IPS-15b (cell line): Measurements from ENCODE around the gene SNX21.

Experiments used
- H3K27me3 ChIP-seq: one replicate; pipeline ENCODE4 v1.6.1; 2013; ENCODE audit warnings: low read length; ENCODE audit not compliant: control insufficient read depth, insufficient read depth
- H3K36me3 ChIP-seq: one replicate; pipeline ENCODE4 v1.6.1; 2013; ENCODE audit warnings: low read length; ENCODE audit not compliant: control insufficient read depth, insufficient read depth
- H3K4me1 ChIP-seq: one replicate; pipeline ENCODE4 v1.6.1; 2013; ENCODE audit warnings: mild to moderate bottlenecking, low read length; ENCODE audit not compliant: control insufficient read depth, insufficient read depth
- H3K4me3 ChIP-seq: one replicate; pipeline ENCODE4 v1.5.1; 2013; ENCODE audit warnings: low read depth, low read length
- H3K9ac ChIP-seq: one replicate; pipeline ENCODE4 v1.6.1; 2013; ENCODE audit warnings: low read depth, mild to moderate bottlenecking, low read length
- H3K9me3 ChIP-seq: one replicate; pipeline ENCODE4 v1.6.1; 2013; ENCODE audit warnings: mild to moderate bottlenecking, low read length; ENCODE audit not compliant: control insufficient read depth, insufficient read depth

The SNX21 gene

DNA sequence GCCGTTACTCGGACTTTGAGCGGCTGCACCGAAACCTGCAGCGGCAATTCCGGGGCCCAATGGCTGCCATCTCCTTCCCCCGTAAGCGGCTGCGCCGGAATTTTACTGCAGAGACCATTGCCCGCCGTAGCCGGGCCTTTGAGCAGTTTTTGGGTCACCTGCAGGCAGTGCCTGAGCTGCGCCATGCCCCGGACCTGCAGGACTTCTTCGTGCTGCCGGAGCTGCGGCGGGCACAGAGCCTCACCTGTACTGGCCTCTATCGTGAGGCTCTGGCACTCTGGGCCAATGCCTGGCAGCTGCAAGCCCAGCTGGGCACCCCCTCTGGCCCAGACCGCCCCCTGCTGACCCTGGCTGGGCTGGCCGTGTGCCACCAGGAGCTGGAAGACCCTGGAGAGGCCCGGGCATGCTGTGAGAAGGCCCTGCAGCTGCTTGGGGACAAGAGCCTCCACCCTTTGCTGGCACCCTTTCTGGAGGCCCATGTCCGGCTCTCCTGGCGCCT is 7.2 kb downstream of the SNX21 start:
- Histone ChIP-seq H3K36me3 (peaks cover 27% of the 10 kb centered on the region), H3K4me3 (no peak overlapping the region), H3K9me3 (no peaks in the 10 kb centered on the region), H3K9ac (no peak overlapping the region), H3K4me1 (no peaks in the 10 kb centered on the region), H3K27me3 (no peaks in the 10 kb centered on the region)

DNA sequence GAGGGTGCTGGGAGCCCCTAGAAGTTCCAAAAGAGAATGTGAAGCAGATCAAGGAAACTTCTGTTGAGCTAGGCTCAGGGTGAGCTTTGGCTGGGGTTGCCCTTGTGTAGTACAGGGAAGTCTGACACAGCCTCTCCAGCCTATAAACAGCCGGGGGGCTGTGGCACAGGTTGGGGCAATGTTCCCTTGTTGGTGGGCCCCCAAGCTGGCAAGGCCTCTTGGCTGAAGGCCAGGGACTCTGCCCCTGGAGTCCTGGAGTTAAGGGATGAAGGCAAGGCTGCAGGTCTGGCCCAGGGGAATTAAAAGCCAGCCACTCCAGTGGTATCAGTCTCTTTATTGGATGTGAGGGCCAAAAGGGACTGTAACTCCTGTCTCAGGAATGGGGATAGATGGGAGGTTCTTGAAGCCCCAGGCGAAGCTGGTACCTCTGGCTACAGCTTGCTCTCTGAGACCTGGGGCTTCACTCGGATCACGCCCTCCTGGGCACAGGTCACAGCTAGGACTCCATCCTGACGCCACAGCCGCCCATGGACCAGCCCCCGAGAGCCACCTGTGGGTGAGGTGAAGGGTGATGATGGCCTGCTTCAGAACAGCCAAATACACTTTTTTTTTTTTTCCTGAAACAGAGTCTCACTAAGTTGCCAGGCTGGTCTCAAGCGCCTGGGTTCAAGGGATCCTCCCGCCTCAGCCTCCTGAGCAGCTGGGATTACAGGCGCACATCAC is 8.0 kb downstream of the SNX21 start:
- H3K4me3 ChIP-seq: no peak overlapping the region
- no peaks in the 10 kb centered on the region for H3K27me3 ChIP-seq
- peaks cover 27% of the 10 kb centered on the region for H3K36me3 ChIP-seq
- H3K9ac ChIP-seq: no peak overlapping the region
- no peaks in the 10 kb centered on the region for H3K9me3 ChIP-seq
- no peaks in the 10 kb centered on the region for H3K4me1 ChIP-seq

DNA sequence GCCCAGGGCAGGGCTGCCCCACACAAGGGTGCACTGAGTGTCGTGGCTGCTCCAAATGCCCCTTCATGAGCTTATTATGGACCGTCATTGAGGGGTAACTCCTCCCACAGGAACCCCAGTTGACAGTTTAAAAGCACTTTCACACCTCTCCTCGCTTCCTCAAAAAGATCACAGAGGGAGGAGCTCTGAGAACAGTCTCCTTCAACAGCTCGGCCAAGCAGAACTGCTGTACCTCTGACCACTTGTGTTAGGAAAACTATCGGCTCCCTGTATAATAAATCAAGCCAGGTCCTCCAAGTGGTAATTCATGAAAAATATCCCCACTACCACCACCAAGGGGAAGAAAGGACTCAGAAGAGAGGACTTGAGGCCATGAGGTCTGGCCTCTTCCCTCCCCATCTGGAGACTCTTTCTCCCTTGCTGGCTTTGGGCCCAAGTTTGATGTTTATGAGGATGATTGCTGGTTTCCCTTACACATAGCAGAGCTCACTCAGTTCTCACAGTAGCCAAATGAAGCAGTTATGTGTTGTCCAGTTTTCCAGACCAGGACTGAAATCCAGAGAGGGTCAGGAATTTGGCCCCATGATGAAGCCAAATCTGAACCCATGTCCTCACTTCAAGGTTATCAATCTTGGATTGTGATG is 8.7 kb downstream of the SNX21 start:
- H3K9me3 ChIP-seq: no peaks in the 10 kb centered on the region
- H3K36me3 ChIP-seq: peaks cover 29% of the 10 kb centered on the region
- no peak overlapping the region for H3K9ac ChIP-seq
- H3K4me1 ChIP-seq: no peaks in the 10 kb centered on the region
- no peak overlapping the region for H3K4me3 ChIP-seq
- H3K27me3 ChIP-seq: no peaks in the 10 kb centered on the region

DNA sequence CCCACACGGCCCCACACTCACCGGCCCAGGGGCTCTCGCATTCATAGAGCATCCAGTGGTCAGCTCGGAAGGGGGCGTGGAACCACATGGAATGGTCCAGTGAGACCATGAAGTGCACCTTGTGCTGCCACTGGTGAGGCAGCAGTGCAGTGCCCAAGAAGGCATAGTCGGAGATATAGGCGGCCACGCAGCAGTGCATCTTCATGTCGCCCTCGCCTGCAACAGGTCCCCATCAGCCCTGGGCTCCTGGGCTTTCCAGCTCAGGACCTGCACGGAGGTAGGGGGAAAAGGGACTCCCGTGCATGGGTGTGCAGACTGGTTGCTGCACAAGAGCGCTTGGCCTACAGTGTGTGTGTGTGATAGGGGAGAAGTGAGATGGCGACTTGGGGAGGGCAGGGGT is 9.9 kb downstream of the SNX21 start:
- H3K4me1 ChIP-seq: no peaks in the 10 kb centered on the region
- peaks cover 29% of the 10 kb centered on the region for H3K36me3 ChIP-seq
- H3K9me3 ChIP-seq: no peaks in the 10 kb centered on the region
- H3K4me3 ChIP-seq: no peak overlapping the region
- no peak overlapping the region for H3K9ac ChIP-seq
- no peaks in the 10 kb centered on the region for H3K27me3 ChIP-seq

DNA sequence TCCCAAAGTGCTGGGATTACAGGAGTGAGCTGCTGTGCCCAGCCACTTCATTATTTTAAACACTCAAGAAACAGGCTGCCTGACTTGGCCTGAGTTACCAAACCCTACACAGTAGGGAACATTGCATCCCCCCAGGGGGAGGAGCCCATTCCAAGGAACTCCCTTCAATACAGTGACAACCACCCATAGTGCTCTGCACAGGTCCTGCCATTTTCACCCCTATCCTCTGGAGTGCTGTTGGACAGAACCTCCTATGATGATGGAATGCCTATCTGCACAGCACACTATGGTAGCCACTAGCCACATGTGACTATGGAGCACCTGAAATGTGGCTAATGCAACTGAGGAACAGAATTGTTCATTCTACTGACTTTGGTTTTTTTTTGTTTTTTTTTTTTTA is 11.9 kb downstream of the SNX21 start:
- Histone ChIP-seq H3K4me3 (no peak overlapping the region), H3K9me3 (no peaks in the 10 kb centered on the region), H3K9ac (no peak overlapping the region), H3K27me3 (no peaks in the 10 kb centered on the region), H3K4me1 (no peaks in the 10 kb centered on the region), H3K36me3 (peaks cover 29% of the 10 kb centered on the region)

DNA sequence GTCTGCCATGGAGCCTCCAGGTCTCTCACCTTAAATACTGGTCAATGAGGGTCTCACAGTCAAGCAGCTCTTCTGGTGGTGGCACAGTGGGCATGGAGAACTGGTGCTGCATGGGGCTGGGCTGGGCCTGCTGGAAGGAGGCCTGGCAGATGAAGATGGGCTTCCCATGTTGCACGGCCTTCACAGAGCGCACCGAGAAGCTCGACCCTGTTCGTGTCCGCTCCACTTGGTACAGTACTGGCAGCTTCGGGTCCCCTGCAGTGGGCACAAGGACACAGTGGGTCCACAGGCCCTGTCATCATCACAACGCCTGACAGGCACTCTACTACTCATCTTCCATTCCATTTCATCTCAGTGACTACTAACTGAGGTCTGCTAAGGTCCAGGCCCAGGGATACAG is 14.8 kb downstream of the SNX21 start:
- H3K4me3 ChIP-seq: no peak overlapping the region
- no peaks in the 10 kb centered on the region for H3K27me3 ChIP-seq
- H3K9ac ChIP-seq: no peak overlapping the region
- no peaks in the 10 kb centered on the region for H3K9me3 ChIP-seq
- H3K4me1 ChIP-seq: peaks cover 7% of the 10 kb centered on the region
- peaks cover 17% of the 10 kb centered on the region for H3K36me3 ChIP-seq

DNA sequence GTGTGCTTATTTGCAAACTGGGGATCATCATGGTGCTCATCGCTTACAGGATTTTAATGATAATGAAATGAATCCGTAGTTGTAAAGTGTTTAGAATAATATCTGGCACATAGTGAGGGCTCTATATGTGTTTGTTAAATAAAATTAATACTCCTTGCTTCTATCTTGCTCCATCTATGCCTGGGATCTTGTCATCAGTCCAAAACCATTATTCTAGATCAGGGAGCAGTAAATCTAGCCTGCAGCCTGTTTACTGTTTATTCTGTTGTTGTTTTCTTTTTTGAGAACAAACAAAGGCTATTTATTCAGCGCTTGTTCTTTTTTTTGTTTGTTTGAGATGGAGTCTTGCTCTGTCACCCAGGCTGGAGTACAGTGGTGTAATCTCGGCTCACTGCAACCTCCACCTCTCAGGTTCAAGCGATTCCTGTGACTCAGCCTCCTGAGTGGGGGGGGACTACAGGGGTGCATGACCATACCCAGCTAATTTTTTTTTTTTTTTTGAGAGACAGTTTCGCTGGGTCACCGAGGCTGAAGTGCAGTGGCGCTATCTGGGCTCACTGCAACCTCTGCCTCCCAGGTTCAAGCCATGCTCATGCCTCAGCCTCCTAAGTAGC is 15.5 kb downstream of the SNX21 start:
- Histone ChIP-seq H3K4me1 (peaks cover 10% of the 10 kb centered on the region), H3K4me3 (no peak overlapping the region), H3K9me3 (no peaks in the 10 kb centered on the region), H3K9ac (no peak overlapping the region), H3K27me3 (no peaks in the 10 kb centered on the region), H3K36me3 (peaks cover 14% of the 10 kb centered on the region)

DNA sequence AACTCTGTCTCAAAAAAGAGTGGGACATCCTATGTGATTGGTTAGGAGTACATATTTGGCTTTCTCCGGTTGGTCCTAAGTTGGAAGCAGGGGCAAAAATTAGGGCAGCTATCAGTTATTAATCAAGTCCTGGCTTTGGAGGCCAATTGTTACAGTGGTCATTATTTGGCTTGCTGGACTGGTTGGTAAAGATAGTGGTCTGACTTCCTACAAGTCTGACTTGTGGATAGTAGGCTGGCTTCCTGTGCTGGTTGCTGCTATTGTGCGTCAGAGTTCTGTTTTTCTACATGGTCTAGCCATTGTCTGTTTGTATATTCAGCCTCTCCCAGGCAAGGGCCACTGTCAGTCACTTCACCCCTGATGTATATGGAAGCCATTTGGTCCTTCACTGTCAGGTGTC is 16.6 kb downstream of the SNX21 start:
- Histone ChIP-seq H3K4me3 (no peak overlapping the region), H3K36me3 (peaks cover 8% of the 10 kb centered on the region)

DNA sequence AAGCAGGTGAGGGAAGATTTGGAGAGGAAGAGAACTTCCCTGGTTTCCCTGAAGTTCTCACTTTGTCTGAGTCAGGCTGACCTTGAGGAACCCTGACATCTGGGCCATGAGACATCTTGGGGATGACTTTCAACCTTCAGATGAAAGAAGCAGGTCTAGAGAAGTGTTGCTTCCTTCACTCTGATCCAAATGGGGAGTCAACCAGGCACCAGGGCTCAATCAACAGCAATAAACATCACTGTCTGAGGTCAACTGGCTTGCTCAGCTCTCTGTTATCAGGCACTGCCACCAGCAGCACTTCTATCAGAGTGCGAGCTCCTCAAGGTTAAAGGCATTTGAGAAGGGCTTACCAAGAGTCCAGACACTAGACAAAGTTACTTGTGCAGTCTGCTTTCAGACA is 17.3 kb downstream of the SNX21 start:
- Histone ChIP-seq H3K36me3 (peaks cover 4% of the 10 kb centered on the region), H3K4me3 (no peak overlapping the region), H3K4me1 (peaks cover 16% of the 10 kb centered on the region), H3K27me3 (no peaks in the 10 kb centered on the region), H3K9ac (no peak overlapping the region), H3K9me3 (no peaks in the 10 kb centered on the region)

More for the DNA sequence above, 16.6 kb downstream of the SNX21 start:
- peaks cover 13% of the 10 kb centered on the region for H3K4me1 ChIP-seq
- no peaks in the 10 kb centered on the region for H3K27me3 ChIP-seq
- no peaks in the 10 kb centered on the region for H3K9me3 ChIP-seq
- H3K9ac ChIP-seq: no peak overlapping the region

DNA sequence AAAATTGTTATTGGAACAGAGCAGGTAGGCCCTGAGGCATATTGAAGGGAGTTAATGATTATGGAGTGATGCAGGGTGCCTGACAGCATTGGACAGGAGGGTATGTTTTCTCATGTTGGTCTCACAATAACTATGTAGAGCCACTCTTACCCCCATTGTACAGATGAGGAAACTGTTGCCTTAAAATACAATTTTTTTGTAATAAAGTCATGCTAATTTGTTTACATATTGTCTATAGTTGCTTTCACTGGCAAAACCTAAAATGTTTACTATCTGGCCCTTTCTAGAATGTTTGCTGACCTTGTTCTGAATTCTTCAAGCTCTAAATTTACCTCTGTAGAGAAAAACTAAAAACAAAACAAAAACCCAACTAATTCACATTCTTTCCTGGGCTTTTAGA is 17.9 kb downstream of the SNX21 start:
- H3K9ac ChIP-seq: no peak overlapping the region
- peaks cover 4% of the 10 kb centered on the region for H3K36me3 ChIP-seq
- H3K9me3 ChIP-seq: no peaks in the 10 kb centered on the region
- H3K4me1 ChIP-seq: peaks cover 17% of the 10 kb centered on the region
- H3K27me3 ChIP-seq: no peaks in the 10 kb centered on the region
- H3K4me3 ChIP-seq: no peak overlapping the region

DNA sequence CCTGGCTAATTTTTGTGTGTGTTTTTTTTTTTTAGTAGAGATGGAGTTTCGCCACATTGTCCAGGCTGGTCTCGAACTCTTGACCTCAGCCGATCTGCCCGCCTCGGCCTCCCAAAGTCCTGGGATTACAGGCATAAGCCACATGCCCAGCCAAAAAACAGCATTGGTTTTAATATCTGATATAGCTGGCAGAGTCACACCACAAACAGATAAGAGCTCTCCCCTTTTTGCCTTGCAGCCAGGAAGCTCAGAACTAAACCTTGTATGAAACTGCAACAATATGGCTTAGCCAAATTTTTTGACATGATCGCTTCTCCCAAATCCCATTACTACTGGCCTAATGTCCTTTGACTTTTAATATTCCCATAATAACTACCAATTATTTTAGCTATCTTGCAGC is 18.7 kb downstream of the SNX21 start:
- H3K36me3 ChIP-seq: peaks cover 2% of the 10 kb centered on the region
- H3K4me3 ChIP-seq: no peak overlapping the region
- no peaks in the 10 kb centered on the region for H3K27me3 ChIP-seq
- H3K4me1 ChIP-seq: peaks cover 17% of the 10 kb centered on the region
- no peak overlapping the region for H3K9ac ChIP-seq
- H3K9me3 ChIP-seq: no peaks in the 10 kb centered on the region

DNA sequence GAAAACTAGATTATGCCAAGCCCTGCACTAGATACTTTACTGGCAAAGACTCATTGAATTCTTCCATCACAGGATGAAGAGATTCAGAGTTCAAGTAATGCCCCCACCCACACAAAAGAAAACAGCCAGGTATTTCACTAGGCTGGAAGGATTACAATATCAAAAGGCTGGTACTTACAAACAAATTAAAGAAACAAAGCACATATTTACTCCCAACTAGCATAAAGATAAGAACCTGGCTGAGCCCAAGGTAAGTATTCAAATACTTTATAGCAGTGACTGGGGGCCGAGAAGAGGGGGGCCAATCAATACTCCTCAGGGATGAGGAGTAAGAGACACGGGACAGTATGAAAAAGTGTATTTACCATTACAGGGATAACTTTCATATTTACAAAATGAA is 19.9 kb downstream of the SNX21 start:
- no peak overlapping the region for H3K9ac ChIP-seq
- H3K27me3 ChIP-seq: no peaks in the 10 kb centered on the region
- H3K4me3 ChIP-seq: peak overlapping the region; percentile 16
- H3K4me1 ChIP-seq: peaks cover 20% of the 10 kb centered on the region
- no peaks in the 10 kb centered on the region for H3K36me3 ChIP-seq
- no peaks in the 10 kb centered on the region for H3K9me3 ChIP-seq
